ENCODE results near the gene EGFR.

The EGFR gene

DNA sequence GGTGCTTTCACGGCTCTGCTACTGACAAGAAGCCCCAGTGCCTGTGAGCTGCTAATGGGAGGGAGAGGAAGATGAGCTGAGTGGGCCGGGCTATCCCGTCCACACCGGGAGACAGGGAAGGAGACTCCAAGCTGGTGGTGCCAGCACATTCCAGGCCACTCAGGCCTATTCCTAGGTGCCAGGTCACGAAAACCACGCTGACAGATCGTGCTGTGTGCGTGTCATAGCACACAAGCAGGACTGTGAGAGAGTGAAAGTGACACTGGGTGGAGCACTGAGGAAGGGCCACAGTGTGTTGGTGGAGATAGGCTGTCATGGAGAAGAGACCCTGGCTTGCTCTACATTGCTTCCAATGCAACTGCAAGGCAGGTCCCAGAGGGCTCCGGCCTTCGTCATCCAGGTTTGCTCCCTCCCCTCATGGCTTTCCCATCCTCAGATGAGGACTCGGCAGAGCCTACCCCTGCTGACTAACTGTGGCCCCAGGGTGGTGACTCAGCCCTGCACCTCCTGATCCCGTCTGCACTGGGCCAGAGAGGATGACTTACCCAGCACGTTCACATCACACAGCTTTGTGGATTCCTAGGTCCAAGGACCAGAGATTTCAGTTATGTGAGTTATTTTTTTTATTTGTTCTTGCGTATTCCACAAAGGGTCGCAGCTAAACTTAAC, 167.3 kb downstream of the EGFR start:
- no peak for DNase-seq

GRCh38 chr7:55187701-55188491, 169.1 kb downstream of the EGFR start:
- no peak for DNase-seq

GRCh38 chr7:55188590-55189138, 169.8 kb downstream of the EGFR start:
- no peak for DNase-seq

GRCh38 chr7:55189146-55189766, 170.4 kb downstream of the EGFR start:
- DNase-seq = no peak

DNA sequence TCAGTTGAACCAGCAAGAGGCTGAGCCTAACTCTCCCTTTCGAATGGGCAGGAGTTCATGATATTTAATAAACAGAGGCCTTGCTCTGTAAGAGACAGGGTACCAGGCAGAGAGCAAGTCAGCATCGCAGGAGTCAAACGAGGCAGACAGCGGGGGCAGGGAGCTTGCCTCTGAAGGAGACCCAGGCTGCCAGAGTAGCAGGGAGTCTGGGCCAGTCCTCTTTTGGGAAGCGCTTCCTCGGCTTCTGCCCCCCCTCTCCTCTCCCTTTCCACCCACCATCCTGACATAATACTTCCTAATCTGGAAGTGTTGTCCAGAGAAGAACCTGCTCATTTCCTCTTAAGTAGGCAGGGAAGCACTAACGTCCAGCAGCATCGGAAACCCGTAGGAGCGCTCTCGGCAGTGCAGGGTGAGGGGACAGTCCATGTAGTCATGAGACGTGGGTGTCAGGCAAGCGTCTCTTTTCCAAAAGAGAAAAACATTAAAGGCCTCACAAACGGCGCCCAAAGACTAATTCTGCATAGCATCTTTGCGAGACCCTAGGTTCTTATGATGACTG, 171.1 kb downstream of the EGFR start:
- no peak for DNase-seq

DNA sequence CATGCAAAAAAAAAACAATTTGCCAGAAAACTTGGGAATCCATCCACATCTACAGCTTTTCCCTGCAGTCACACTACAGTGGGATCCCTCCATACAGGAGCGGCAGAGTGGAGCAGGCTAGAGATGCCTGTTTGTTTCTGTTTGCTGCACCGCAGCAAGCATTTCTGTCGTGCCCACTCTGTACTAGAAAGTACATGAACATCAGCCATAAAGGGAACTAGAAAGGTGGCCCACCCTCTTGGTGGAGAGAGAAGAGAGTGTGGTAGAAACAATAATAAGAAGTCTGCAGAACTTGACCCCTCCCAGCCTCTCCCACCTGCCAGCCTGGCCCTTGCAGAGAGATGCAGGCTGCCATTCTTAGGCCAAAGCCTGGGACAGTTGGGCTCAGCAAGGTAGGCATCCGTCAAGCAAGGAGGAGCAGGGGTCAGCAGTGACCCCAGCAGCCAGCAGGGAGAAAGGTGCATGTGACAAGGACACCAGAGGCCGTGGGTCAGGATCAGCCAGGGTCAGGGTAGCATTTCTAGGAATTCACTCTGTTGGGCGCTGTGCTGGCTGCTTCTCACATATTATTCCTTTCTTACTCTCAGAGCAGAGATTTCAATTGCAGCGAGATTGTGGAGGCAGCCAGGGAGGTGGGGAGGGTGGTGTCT, 171.8 kb downstream of the EGFR start:
- DNase-seq = no peak

- DNase-seq = no peak
These were observed 172.5 kb downstream of the EGFR start for GRCh38 chr7:55191161-55191925.

DNA sequence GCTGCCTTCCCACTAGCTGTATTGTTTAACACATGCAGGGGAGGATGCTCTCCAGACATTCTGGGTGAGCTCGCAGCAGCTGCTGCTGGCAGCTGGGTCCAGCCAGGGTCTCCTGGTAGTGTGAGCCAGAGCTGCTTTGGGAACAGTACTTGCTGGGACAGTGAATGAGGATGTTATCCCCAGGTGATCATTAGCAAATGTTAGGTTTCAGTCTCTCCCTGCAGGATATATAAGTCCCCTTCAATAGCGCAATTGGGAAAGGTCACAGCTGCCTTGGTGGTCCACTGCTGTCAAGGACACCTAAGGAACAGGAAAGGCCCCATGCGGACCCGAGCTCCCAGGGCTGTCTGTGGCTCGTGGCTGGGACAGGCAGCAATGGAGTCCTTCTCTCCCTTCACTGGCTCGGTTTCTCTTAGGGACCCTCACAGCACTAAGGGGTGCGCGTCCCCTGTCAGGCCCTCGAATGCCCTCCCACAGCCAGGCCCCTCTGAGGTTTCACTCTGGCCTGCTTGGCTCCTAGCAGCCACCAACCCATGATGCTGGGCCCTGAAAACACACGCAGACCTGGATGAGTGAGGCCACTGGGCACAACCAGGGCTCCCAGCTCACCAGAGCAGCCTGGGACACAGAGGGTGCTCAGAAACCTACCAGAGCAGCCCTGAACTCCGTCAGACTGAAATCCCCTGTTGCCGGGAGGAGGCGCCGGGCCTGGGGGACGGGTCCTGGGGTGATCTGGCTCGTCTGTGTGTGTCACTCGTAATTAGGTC, 173.3 kb downstream of the EGFR start:
- DNase-seq = no peak

DNA sequence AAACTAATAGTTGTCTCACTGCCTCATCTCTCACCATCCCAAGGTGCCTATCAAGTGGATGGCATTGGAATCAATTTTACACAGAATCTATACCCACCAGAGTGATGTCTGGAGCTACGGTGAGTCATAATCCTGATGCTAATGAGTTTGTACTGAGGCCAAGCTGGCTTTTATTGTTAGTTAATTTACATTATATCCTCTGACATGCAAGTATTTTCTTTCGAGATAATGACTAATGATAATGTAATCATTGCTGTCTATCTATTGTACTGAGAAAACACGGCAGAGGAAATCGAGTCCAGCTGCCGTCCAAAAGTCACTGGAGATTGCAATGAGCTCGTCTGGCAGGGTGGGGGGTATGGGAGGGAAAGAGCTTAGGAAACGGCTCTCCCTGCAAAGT, 173.9 kb downstream of the EGFR start:
- DNase-seq = no peak

- no peak for DNase-seq
These were observed 174.4 kb downstream of the EGFR start for GRCh38 chr7:55193245-55193644.

- DNase-seq = no peak
These were observed 175.7 kb downstream of the EGFR start for GRCh38 chr7:55194522-55194921.

DNA sequence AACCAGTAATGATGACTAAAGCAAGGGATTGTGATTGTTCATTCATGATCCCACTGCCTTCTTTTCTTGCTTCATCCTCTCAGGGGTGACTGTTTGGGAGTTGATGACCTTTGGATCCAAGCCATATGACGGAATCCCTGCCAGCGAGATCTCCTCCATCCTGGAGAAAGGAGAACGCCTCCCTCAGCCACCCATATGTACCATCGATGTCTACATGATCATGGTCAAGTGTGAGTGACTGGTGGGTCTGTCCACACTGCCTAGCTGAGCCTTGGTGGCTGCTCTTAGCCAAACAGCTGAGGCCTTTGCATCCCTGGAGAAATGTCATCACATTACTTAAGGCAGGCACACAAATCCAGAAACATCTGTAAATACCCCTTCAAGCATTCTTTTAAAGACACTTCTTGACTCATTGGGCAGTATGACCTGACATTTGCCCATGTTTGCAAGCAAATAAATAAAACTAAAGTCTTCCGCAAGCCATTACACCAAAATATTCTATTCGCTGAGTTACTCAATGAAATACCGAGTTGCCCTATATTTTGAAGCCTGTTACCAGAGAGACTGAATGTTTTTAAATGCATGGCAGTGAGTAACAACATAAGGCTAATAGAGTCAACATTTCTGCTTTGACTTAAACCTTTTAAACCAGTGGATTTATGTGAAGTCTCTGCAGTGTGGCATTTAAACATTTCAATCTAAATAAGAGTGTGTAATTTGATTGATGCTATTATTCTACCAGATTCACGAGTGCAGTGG, 180.0 kb downstream of the EGFR start:
- no peak for DNase-seq

- DNase-seq = no peak
These were observed 180.6 kb downstream of the EGFR start for GRCh38 chr7:55199418-55199817.

DNA sequence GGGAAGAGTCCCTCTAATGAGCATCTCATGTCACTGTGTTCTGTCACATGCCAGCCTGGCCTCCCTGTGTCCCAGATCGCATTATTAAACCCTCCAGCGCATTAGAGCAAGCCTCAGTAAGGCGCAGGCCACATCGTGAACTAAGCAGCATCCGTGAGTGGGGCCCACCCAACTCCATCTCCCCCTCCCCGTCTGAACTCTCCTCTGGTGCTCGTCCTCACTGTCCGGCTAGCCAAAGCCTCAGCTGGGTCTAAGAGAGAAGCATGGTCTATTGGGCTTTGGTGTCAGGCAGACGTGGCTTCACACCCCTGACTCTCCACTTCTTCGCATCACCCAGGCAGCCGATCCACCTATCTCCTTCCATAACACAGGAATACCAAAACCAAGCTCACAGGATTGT, 181.6 kb downstream of the EGFR start:
- no peak for DNase-seq

DNA sequence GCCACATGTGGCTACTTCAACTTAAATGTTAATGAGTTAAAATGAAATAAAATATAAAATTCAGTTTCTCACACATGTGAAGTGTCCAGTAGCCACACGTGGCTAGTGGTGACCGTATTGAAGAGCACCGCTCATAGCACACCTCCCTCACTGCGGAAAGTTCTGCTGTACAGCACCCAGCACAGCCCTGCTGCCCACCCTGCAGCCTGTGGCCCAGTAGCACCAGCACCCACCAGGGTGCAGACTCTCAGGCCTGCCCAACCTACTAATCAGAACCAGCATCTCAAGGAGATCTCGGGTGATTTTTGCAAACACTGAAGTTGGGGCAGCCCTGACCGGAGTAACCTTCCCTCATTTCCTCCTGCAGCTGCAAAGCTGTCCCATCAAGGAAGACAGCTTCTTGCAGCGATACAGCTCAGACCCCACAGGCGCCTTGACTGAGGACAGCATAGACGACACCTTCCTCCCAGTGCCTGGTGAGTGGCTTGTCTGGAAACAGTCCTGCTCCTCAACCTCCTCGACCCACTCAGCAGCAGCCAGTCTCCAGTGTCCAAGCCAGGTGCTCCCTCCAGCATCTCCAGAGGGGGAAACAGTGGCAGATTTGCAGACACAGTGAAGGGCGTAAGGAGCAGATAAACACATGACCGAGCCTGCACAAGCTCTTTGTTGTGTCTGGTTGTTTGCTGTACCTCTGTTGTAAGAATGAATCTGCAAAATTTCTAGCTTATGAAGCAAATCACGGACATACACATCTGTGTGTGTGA, 183.5 kb downstream of the EGFR start:
- no peak for DNase-seq

DNA sequence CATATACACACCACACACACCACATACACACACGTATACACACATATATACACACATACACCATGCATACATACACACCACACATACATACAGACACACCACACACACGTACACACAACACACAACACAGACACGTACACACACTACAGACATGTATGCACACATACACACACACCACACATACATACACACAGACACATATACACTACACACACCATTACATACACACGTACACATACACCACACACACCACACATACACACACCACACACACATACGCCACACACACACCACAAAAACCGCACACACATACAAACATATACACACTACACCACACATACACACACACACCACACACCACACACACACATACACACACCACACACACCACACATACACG, 184.5 kb downstream of the EGFR start:
- no peak for DNase-seq

- no peak for DNase-seq
These were observed 186.5 kb downstream of the EGFR start for GRCh38 chr7:55205124-55205955.

Data from hypothalamus (tissue), 51 donors.